Mesothelial cell of epicardium (in vitro differentiated cells): Measurements from ENCODE around the gene PHYKPL. TPM values are rescaled to one million over a fixed set of nuclear protein-coding genes. Genes with fewer than 3 reads are reported as not detected.

ENCODE experiments used
- DNase-seq, 2 experiments: peaks; one replicate each; pipeline ENCODE4 v3.0.0; 2021; ENCODE audit warnings: low spot score in 2 of 2; ENCODE audit not compliant: unreplicated experiment in 2 of 2
- H3K27ac Mint-ChIP-seq: 2 replicates; pipeline ENCODE4 v1.8.0; 2021; ENCODE audit warnings: mixed read lengths
- H3K27me3 Mint-ChIP-seq: 2 replicates; pipeline ENCODE4 v1.8.0; 2021; ENCODE audit warnings: low read depth, mixed read lengths
- H3K36me3 Mint-ChIP-seq: 2 replicates; pipeline ENCODE4 v1.8.0; 2021; ENCODE audit warnings: mixed read lengths
- H3K4me1 Mint-ChIP-seq: 2 replicates; pipeline ENCODE4 v1.8.0; 2021; ENCODE audit warnings: mixed read lengths
- H3K4me3 Mint-ChIP-seq: 2 replicates; pipeline ENCODE4 v1.8.0; 2021; ENCODE audit warnings: mild to moderate bottlenecking, moderate library complexity, mixed read lengths
- H3K9me3 Mint-ChIP-seq: 2 replicates; pipeline ENCODE4 v1.8.0; 2021; ENCODE audit warnings: mixed read lengths
- CTCF ChIP-seq: fragments of 200-600 bp; sonication (generic); IDR thresholded peaks from one replicate; pipeline ENCODE4 v1.5.0; 2021; ENCODE audit warnings: antibody characterized with exemption; ENCODE audit not compliant: unreplicated experiment
- total RNA-seq: library from RNA; stranded (reverse); gene quantifications from 3 replicates; pipeline ENCODE4 v1.2.1, GENCODE V29; 2021

Gene PHYKPL
- total RNA-seq = 128 to 137 TPM (median 137 TPM) in 3 replicates

- peak; percentile 54 to 73 for DNase-seq
- no peaks in the 10 kb centered on the region for H3K27me3 Mint-ChIP-seq
- peak within 1 kb of the TSS; percentile 76 for H3K4me3 Mint-ChIP-seq
- peaks cover 8% of the 10 kb centered on the region for H3K9me3 Mint-ChIP-seq
- peaks cover 22% of the 10 kb centered on the region for H3K36me3 Mint-ChIP-seq
- peaks cover 27% of the 10 kb centered on the region for H3K4me1 Mint-ChIP-seq
- TF ChIP-seq CTCF = no peak
- H3K27ac Mint-ChIP-seq = peak within 1 kb of the TSS; percentile 93
These were observed at the start of gene PHYKPL for GRCh38 chr5:178232124-178232919. PHYKPL (minus strand) TSS chr5:178232802; CDS start chr5:178232550, 252 bp downstream.

GRCh38 chr5:178282391-178282790 lies 49.8 kb upstream of the PHYKPL start:
- Mint-ChIP-seq H3K36me3 (no peaks in the 10 kb centered on the region), H3K27me3 (peaks cover 25% of the 10 kb centered on the region), H3K9me3 (peaks cover 10% of the 10 kb centered on the region), H3K4me1 (peaks cover 11% of the 10 kb centered on the region), H3K4me3 (no peak overlapping the region), H3K27ac (no peak overlapping the region)
- TF ChIP-seq CTCF = no peak
- DNase-seq = no peak

GRCh38 chr5:178281331-178281730 lies 48.7 kb upstream of the PHYKPL start:
- TF ChIP-seq CTCF = no peak
- Mint-ChIP-seq H3K27ac (no peak overlapping the region), H3K9me3 (peaks cover 10% of the 10 kb centered on the region), H3K27me3 (peaks cover 27% of the 10 kb centered on the region), H3K4me3 (no peak overlapping the region), H3K36me3 (no peaks in the 10 kb centered on the region), H3K4me1 (peaks cover 9% of the 10 kb centered on the region)
- DNase-seq = no peak

- Mint-ChIP-seq H3K36me3 (no peaks in the 10 kb centered on the region), H3K4me1 (peaks cover 9% of the 10 kb centered on the region), H3K27ac (no peak overlapping the region), H3K4me3 (no peak overlapping the region), H3K9me3 (peaks cover 15% of the 10 kb centered on the region), H3K27me3 (peaks cover 27% of the 10 kb centered on the region)
- DNase-seq = no peak
- no peak for TF ChIP-seq CTCF
These were observed 48.0 kb upstream of the PHYKPL start for GRCh38 chr5:178280631-178281030.

GRCh38 chr5:178279723-178280438 lies 47.3 kb upstream of the PHYKPL start:
- Mint-ChIP-seq H3K9me3 (peaks cover 15% of the 10 kb centered on the region), H3K36me3 (no peaks in the 10 kb centered on the region), H3K4me1 (peaks cover 9% of the 10 kb centered on the region), H3K27ac (no peak overlapping the region), H3K27me3 (peaks cover 27% of the 10 kb centered on the region), H3K4me3 (no peak overlapping the region)
- peak; percentile 76 to 92 for DNase-seq
- peak; percentile 83 for TF ChIP-seq CTCF
